Ovary (tissue), 9 donors: Measurements from ENCODE around the gene SGTA. TPM values are rescaled to one million over a fixed set of nuclear protein-coding genes. Genes with fewer than 3 reads are reported as not detected.

ENCODE experiments used
- DNase-seq, 5 donors: peaks; one replicate each; pipeline ENCODE4 v3.0.0-alpha.2; 2019 to 2020
- H3K27ac ChIP-seq, 2 donors: fragments of 200-600 bp; one replicate each; pipeline versions ENCODE4 v1.5.1 to v1.8.0; 2019 to 2022
- H3K27me3 ChIP-seq: fragments of 200-600 bp; one replicate; pipeline ENCODE4 v1.8.0; 2022
- H3K36me3 ChIP-seq: fragments of 200-600 bp; sonication (generic); one replicate; pipeline ENCODE4 v1.5.1; 2019
- H3K4me1 ChIP-seq: one replicate; pipeline ENCODE4 v1.8.1; 2013; ENCODE audit warnings: mild to moderate bottlenecking, moderate library complexity; ENCODE audit not compliant: insufficient read depth
- H3K4me3 ChIP-seq: fragments of 200-600 bp; sonication (generic); one replicate; pipeline ENCODE4 v1.5.1; 2017
- H3K9me3 ChIP-seq, 2 donors: fragments of 200-600 bp in 1 of 2; sonication (generic) in 1 of 2; one replicate each; pipeline versions ENCODE4 v1.5.1 to v1.8.1; 2013 to 2019; ENCODE audit warnings: mild to moderate bottlenecking in 1 of 2, moderate library complexity in 1 of 2
- EP300 ChIP-seq: sonication (generic); formaldehyde crosslinking; IDR thresholded peaks from one replicate; pipeline ENCODE4 v1.6.1; 2017; ENCODE audit warnings: antibody characterized with exemption
- POLR2A ChIP-seq: fragments of 450-650 bp; IDR thresholded peaks from one replicate; pipeline ENCODE4 v1.6.1; 2017; ENCODE audit warnings: antibody characterized with exemption, mild to moderate bottlenecking, moderate library complexity
- WGBS, 3 donors: extraction: QIAGEN DNeasy Blood & Tissue Kit in 1 of 3; methylation state at CpG; one replicate each; pipeline versions ENCODE4 v1.1.5 to v1.1.7; 2013 to 2017; 5-methylcytosine and 5-hydroxymethylcytosine counted together
- intact Hi-C, 4 donors: fragments of 100-400 bp; cut with DNase I; formaldehyde crosslinking; loops; one replicate each; pipeline versions ENCODE4 v1.11.0 to v1.15.1; 2022 to 2023
- polyA plus RNA-seq, 2 donors: library from polyadenylated mRNA; stranded (reverse); fragments of 200-250 nt in 1 of 2; fragments of 350-450 nt in 1 of 2; fragmentation: Illumina TruSeq in 1 of 2; extraction: RNeasy Lipid Tissue Mini Kit (QIAGEN cat#74804) in 1 of 2; gene quantifications; one replicate each; pipeline ENCODE4 v1.2.3, GENCODE V29; 2013 to 2014
- total RNA-seq, 7 donors: library from RNA; depleted of rRNA in 2 of 7; stranded (reverse); fragments of >200 nt in 2 of 7; fragmentation: NEBNext Ultra II Directional in 3 of 7; extraction: Animal tissue kit (Norgen Biotek cat#: 25700) in 3 of 7; gene quantifications; one replicate each; pipeline versions ENCODE4 v1.1.0 to v1.2.4, GENCODE V29; 2016 to 2023
- TF ChIP-seq, protein P1 (sequence below), 3 donors: fragments of 450-650 bp in 2 of 3; fragments of 200-600 bp in 1 of 3; IDR thresholded peaks; one replicate each; pipeline versions ENCODE4 v1.5.1 to v1.8.0; 2016 to 2022; ENCODE audit warnings: antibody characterized with exemption in 3 of 3, mild to moderate bottlenecking in 1 of 3
- donor health status: DM: no; HTN: no; CAD: no; lungs with moderate emphysema.
- donor health status: DM: no; HTN: no; CAD: no.
- donor health status: Bipolar disorder and iron deficiency.
- donor health status: DM: yes; HTN: yes; CAD: no.
- donor health status: DM: no; HTN: no; CAD: no.
- donor health status: DM: yes; HTN: yes; CAD: no.

SGTA gene
- total and polyA plus RNA-seq, 9 donors, result 27.0 to 65.5 (median 53.4) TPM

DNA sequence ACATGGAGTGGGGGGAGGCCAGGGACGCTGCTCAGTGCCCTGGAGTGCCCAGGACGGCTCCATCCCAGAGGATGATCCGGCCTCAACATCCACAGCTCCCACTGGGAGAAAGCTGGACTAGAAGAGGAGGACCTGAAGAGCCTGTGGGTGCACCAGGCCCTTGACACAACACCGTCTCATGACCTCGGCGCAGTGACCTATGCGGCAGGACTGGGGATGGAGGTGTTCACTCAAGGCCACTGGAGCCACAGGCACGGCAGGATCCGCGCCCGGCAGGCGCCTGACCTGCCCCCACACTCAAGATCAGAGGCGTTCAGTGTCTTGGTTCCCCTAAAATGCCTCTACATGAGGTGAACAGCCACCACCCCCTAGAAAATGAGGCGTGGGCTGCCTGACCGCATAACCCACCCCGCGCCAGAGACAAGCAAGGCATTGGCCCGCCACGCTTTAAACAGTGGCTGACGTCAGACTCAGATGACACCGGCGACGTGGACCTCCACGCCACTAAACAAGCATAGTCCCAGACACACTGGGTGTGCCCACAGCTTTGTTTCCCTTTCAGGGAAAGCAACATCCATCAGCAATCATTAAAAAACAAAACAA is 8.0 kb downstream of the SGTA start:
- H3K9me3 ChIP-seq, result no peaks in the 10 kb centered on the region
- DNase-seq, result no peak
- H3K4me1 ChIP-seq, result peaks cover 10% of the 10 kb centered on the region
- no peaks in the 10 kb centered on the region for H3K27me3 ChIP-seq
- TF ChIP-seq POLR2A (no peak), EP300 (no peak)
- TF ChIP-seq, protein P1, sequence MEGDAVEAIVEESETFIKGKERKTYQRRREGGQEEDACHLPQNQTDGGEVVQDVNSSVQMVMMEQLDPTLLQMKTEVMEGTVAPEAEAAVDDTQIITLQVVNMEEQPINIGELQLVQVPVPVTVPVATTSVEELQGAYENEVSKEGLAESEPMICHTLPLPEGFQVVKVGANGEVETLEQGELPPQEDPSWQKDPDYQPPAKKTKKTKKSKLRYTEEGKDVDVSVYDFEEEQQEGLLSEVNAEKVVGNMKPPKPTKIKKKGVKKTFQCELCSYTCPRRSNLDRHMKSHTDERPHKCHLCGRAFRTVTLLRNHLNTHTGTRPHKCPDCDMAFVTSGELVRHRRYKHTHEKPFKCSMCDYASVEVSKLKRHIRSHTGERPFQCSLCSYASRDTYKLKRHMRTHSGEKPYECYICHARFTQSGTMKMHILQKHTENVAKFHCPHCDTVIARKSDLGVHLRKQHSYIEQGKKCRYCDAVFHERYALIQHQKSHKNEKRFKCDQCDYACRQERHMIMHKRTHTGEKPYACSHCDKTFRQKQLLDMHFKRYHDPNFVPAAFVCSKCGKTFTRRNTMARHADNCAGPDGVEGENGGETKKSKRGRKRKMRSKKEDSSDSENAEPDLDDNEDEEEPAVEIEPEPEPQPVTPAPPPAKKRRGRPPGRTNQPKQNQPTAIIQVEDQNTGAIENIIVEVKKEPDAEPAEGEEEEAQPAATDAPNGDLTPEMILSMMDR (IDR thresholded peaks at IDR 0.05), result no peak
- H3K27ac ChIP-seq, result no peak overlapping the region
- H3K4me3 ChIP-seq, result no peak overlapping the region
- no peaks in the 10 kb centered on the region for H3K36me3 ChIP-seq
- intact Hi-C loops, result no loop called here
- 73 to 82% (median 74%) methylated on average over 24 of the region's 24 CpGs for WGBS, 3 donors

DNA sequence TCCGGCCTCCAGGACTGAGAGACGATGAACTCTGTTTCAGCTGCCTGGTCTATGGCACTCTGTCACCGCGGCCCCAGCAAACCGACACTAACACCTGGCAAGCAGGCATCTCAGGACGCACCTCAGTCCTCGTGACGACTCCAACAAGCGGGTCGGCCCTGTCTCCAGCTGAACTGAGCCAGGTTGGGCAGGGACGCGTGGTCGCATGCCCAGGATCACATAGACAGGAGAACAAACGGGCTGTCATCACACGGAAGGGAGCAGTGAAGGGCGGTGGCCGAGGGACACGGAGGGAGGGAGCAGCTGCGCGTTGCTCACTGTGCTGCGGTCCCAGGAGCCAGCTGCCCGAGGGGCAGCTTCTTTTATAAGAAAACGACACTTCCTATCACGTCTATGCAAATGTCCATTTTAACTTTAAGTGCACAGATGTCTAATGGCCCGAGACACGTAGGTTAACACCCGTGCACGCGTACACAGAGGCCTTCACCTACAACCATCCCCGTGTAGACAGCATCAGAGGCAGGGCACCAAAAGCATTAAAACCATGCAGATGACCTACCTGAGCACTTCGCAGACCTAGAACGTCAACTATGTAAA is 8.9 kb downstream of the SGTA start:
- Histone ChIP-seq H3K36me3 (no peaks in the 10 kb centered on the region), H3K27ac (no peak overlapping the region), H3K27me3 (no peaks in the 10 kb centered on the region), H3K4me3 (no peak overlapping the region), H3K4me1 (peaks cover 12% of the 10 kb centered on the region), H3K9me3 (no peaks in the 10 kb centered on the region)
- DNase-seq, result no peak
- TF ChIP-seq POLR2A (no peak), EP300 (no peak)
- TF ChIP-seq, protein P1 (IDR thresholded peaks at IDR 0.05), result no peak
- intact Hi-C loops, result no loop called here
- WGBS, 3 donors, result 81 to 88% (median 86%) methylated on average over 29 to 32 of the region's 32 CpGs

DNA sequence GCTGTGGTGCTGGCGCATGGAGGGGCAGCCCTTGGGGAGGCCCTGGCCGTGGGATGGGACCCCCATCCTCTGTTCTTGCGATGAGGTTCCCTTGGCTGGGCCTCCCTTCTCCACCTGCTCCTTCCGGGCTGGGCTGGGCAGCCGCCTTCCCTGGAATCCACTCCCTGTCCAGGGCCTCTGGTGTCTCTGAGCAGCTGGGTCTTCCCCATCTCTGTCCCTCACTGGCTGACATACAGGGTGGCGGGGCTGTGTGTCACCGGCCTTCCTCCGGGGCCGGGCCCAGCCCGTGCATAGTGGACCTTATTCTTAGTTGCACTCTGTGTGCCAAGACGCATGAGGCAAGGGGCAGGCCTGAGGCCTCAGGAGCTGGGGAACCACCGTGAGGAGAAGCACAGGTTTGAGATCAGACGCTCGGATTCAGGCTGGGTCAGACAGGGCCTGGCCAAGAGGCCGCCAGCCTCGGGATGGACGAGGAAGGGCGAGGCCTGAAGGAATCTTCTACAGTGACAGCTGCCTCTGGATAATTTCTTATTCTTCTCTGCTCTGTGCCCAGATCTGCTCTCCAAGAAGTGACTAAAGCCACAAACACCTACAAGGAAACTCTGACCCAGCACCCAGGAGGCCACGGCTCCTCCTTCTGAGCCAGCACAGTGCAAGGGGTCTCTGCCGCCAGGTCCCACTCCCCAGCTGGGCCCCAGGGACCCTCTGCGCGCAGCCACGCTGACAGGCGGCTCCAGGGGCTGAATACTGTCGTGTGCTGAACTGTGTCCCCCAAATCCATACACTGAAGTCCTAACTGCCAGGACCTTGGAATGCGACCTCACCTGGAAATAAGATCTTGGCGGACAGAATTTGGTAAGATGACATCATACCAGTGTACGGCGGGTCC is 11.0 kb downstream of the SGTA start:
- Histone ChIP-seq H3K4me1 (peaks cover 12% of the 10 kb centered on the region), H3K4me3 (no peak overlapping the region), H3K27ac (no peak overlapping the region), H3K36me3 (no peaks in the 10 kb centered on the region), H3K9me3 (no peaks in the 10 kb centered on the region), H3K27me3 (no peaks in the 10 kb centered on the region)
- DNase-seq, result no peak
- intact Hi-C loops, result no loop called here
- WGBS, 3 donors, result 73 to 79% (median 77%) methylated on average over 29 of the region's 29 CpGs
- TF ChIP-seq EP300 (no peak), POLR2A (no peak)
- TF ChIP-seq, protein P1 (IDR thresholded peaks at IDR 0.05), result no peak

DNA sequence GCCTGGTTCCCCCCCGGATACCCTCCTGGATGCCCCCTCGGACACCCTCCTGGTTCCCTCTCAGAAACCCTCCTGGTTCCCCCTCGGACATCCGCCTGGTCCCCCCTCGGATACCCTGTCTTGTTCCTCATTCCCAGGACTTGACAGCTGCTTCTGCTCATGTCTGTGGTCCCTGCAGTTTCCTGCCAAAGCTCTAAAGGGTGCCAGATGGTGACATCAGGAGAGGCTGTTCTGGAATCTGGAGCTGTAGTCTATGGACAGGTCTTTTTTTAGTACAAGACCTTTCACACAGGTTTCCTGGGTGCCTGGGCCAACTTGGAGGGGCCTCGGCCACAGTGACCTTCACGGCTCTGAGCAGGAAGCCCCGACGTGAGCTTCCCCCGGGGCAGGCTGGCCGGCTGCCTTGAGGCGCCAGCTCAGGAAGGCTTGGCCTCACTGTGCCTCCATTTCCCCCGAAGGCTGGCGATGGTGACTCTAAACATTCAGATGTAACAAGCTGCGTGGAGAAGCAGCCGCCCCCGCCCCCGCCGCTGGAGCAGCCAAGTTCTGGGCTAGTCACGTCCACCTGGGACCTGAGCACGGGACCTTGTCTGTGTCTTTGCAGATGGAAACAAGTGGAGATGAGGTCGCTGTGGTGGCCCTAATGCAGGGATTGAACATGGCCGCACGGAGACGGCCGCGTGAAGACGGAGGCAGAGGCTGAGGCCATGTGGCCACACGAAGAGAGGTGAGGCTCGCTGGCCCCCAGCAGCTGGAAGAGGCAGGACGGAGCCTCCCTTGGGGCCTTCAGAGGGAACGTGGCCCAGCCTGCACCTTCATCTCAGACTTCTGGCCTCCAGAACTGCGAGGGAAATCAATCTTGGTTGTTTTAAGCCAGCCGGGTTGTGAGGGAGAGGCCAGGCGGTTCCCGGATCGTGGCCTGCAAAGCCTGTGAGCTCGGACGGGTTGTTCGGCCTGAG is 12.7 kb downstream of the SGTA start:
- intact Hi-C loops, result no loop called here
- Histone ChIP-seq H3K4me1 (peaks cover 10% of the 10 kb centered on the region), H3K27ac (peak overlapping the region in 1 of 2 donors; percentile 13)

More for the DNA sequence above, 12.7 kb downstream of the SGTA start:
- Histone ChIP-seq H3K9me3 (no peaks in the 10 kb centered on the region), H3K36me3 (no peaks in the 10 kb centered on the region), H3K27me3 (no peaks in the 10 kb centered on the region), H3K4me3 (no peak overlapping the region)
- TF ChIP-seq POLR2A, result peak; percentile 14
- TF ChIP-seq, protein P1 (IDR thresholded peaks at IDR 0.05), result no peak
- DNase-seq, result peak; percentile 64 to 71 (median 67)
- 31 to 46% (median 36%) methylated on average over 36 to 40 of the region's 40 CpGs for WGBS, 3 donors
